Measurements from ENCODE around the gene TET3.

Gene TET3

GRCh38 chr2:73987948-73988700, 3.4 kb downstream of the TET3 start:
- no peak for DNase-seq

GRCh38 chr2:73989972-73990371, 5.3 kb downstream of the TET3 start:
- DNase-seq, result no peak

GRCh38 chr2:73990531-73990930, 5.8 kb downstream of the TET3 start:
- no peak for DNase-seq

- DNase-seq, result no peak
Observed at GRCh38 chr2:73992036-73992435, 7.3 kb downstream of the TET3 start.

- DNase-seq, result no peak
Observed at GRCh38 chr2:73993376-73993775, 8.7 kb downstream of the TET3 start.

- no peak for DNase-seq
Observed at GRCh38 chr2:73993778-73994177, 9.1 kb downstream of the TET3 start.

- DNase-seq, result no peak
Observed at GRCh38 chr2:73994178-73994831, 9.6 kb downstream of the TET3 start.

GRCh38 chr2:73995810-73996209, 11.1 kb downstream of the TET3 start:
- no peak for DNase-seq

GRCh38 chr2:73997813-73998212, 13.1 kb downstream of the TET3 start:
- DNase-seq, result no peak

- no peak for DNase-seq
Observed at GRCh38 chr2:73998451-73998850, 13.7 kb downstream of the TET3 start.

GRCh38 chr2:73998933-73999332, 14.2 kb downstream of the TET3 start:
- DNase-seq, result no peak

- DNase-seq, result no peak
Observed at GRCh38 chr2:73999881-74000597, 15.3 kb downstream of the TET3 start.

- no peak for DNase-seq
Observed at GRCh38 chr2:74000666-74001065, 16.0 kb downstream of the TET3 start.

- no peak for DNase-seq
Observed at GRCh38 chr2:74001121-74001520, 16.4 kb downstream of the TET3 start.

GRCh38 chr2:74001781-74002504, 17.2 kb downstream of the TET3 start:
- peak; percentile 13 for DNase-seq

- DNase-seq, result peak; percentile 80
Observed at GRCh38 chr2:74002505-74003421, 18.1 kb downstream of the TET3 start.

GRCh38 chr2:74003494-74004211, 18.9 kb downstream of the TET3 start:
- DNase-seq, result no peak

- no peak for DNase-seq
Observed at GRCh38 chr2:74004212-74005182, 19.8 kb downstream of the TET3 start.

GRCh38 chr2:74005786-74006185, 21.1 kb downstream of the TET3 start:
- DNase-seq, result no peak

- DNase-seq, result no peak
Observed at GRCh38 chr2:74006459-74006858, 21.7 kb downstream of the TET3 start.

All from NCI-H526 treated with DMSO at 0.1 percent for 48 hours (cell line).